Right cardiac atrium (tissue), 5 donors: ENCODE results near the gene KCNA2. TPM values are rescaled to one million over a fixed set of nuclear protein-coding genes. Genes with fewer than 3 reads are reported as not detected.

Source experiments
- ATAC-seq, 2 donors: fragments of 200-7000 bp; cut with Tn5 transposase; one replicate each; pipeline versions ENCODE4 v1.8.0 to v1.9.1; 2020; ENCODE audit warnings: moderate library complexity in 2 of 2, mild to moderate bottlenecking in 1 of 2
- DNase-seq, 3 donors: peaks; one replicate each; pipeline ENCODE4 v3.0.0-alpha.2; 2020
- H3K27ac ChIP-seq: one replicate; pipeline ENCODE4 v1.5.1; 2013; ENCODE audit warnings: mild to moderate bottlenecking, low read length, control low read depth, moderate library complexity
- H3K27me3 ChIP-seq: one replicate; pipeline ENCODE4 v1.6.1; 2013; ENCODE audit not compliant: control insufficient read depth, insufficient read depth
- H3K4me1 ChIP-seq: one replicate; pipeline ENCODE4 v1.6.1; 2013; ENCODE audit warnings: low read length; ENCODE audit not compliant: control insufficient read depth, insufficient read depth
- H3K4me3 ChIP-seq: one replicate; pipeline ENCODE4 v1.5.1; 2013; ENCODE audit warnings: low read length, control low read depth
- H3K9me3 ChIP-seq: one replicate; pipeline ENCODE4 v1.6.1; 2013; ENCODE audit warnings: low read length; ENCODE audit not compliant: control insufficient read depth
- WGBS: extraction: QIAGEN DNeasy Blood & Tissue Kit; methylation state at CpG from one replicate; pipeline ENCODE4 v1.1.7; 2013; 5-methylcytosine and 5-hydroxymethylcytosine counted together
- intact Hi-C, 4 donors: fragments of 100-400 bp; cut with DNase I; formaldehyde crosslinking; loops; one replicate each; pipeline versions ENCODE4 v1.11.0 to v1.14.0; 2022 to 2023
- polyA plus RNA-seq: library from polyadenylated mRNA; stranded (reverse); fragments of 200-250 nt; gene quantifications from one replicate; pipeline ENCODE4 v1.2.3, GENCODE V29; 2013
- total RNA-seq, 4 donors: library from RNA; stranded (reverse); fragmentation: NEBNext Ultra II Directional; extraction: Animal tissue kit (Norgen Biotek cat#: 25700); gene quantifications; one replicate each; pipeline ENCODE4 v1.2.1, GENCODE V29; 2021
- donor health status: healthy with polysubstance abuse.
- donor health status: DM: no; HTN: yes; CAD: no.
- donor health status: DM: no; HTN: no; CAD: no.
- donor health status: DM: no; HTN: yes; CAD: no; lungs with severe emphysema.
- donor health status: DM: yes; HTN: yes; CAD: no.

The KCNA2 gene
- total and polyA plus RNA-seq, 5 donors = 0.48 to 1.5 (median 0.82) TPM

DNA sequence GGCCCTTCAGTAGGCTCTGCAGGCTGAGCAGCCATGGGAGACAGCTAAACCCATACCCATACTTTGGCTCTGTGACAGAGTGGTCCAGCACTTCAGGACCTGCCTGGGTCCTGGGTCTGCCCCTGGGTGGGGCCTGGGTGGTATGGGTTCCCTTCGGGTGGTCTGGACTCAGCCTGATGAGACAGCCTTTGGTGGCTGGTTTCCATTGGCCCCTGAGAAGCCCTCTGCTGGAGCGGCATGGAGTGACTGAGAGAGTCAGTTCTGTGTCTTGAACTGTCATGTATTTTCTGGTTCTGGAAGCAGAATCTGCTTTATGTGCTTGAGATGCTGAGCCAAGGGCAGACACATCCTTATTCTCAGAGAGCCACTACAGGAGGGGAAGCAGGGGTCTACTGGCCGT is 31.3 kb upstream of the KCNA2 start:
- Histone ChIP-seq H3K27ac (no peak overlapping the region), H3K4me3 (no peak overlapping the region), H3K4me1 (peaks cover 4% of the 10 kb centered on the region), H3K27me3 (no peaks in the 10 kb centered on the region), H3K9me3 (no peaks in the 10 kb centered on the region)
- intact Hi-C loops = no loop called here
- WGBS = 75% methylated on average over 3 of the region's 3 CpGs
- no peak for ATAC-seq
- no peak for DNase-seq

DNA sequence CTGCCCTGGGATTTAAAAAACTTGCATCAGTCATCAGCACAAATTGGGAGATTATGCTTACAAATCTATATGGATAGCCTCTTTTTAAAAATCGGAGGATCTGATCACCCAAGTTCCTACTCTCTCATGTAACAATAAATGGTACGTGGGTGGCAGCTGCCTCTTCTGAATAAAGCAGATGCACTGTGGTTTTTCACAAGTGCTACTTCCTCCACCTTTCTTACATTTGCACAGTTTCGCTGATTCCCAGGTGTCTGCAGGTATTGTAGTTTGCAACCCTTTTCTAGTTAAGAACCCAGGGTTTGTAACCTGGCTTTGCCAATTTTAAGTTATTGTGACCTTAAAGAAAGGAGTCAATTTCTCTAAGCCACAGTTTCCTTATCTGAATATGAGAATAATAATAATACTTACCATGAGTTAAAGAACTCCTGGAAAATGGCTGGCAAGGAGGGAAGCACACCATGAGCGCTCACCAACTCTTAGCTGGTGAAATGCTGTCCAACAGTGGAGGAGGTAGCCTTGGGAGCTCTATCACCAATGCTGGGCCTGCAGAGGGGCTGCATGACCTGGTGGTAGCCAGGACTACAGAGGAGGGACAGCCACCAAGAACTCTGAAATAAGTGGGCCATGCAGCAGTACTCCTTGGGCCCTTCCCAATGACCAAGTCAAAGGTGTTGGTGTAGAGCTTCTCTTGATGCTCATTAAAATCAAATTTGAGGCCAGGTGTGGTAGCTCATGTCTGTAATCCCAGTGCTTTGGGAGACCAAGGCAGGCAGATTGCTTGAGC is 30.2 kb upstream of the KCNA2 start:
- no peak for ATAC-seq
- Histone ChIP-seq H3K4me3 (no peak overlapping the region), H3K27ac (no peak overlapping the region), H3K27me3 (no peaks in the 10 kb centered on the region), H3K4me1 (peaks cover 4% of the 10 kb centered on the region), H3K9me3 (no peaks in the 10 kb centered on the region)
- 92% methylated on average over 4 of the region's 4 CpGs for WGBS
- no peak for DNase-seq
- intact Hi-C loops = no loop called here

GRCh38 chr1:110635434-110635833 is 29.3 kb upstream of the KCNA2 start:
- ATAC-seq (no peak), DNase-seq (no peak)
- H3K27me3 ChIP-seq = no peaks in the 10 kb centered on the region
- 91% methylated on average over 2 of the region's 2 CpGs for WGBS
- no peak overlapping the region for H3K4me3 ChIP-seq
- no peak overlapping the region for H3K27ac ChIP-seq
- intact Hi-C loops = no loop called here
- no peaks in the 10 kb centered on the region for H3K9me3 ChIP-seq
- peaks cover 4% of the 10 kb centered on the region for H3K4me1 ChIP-seq

DNA sequence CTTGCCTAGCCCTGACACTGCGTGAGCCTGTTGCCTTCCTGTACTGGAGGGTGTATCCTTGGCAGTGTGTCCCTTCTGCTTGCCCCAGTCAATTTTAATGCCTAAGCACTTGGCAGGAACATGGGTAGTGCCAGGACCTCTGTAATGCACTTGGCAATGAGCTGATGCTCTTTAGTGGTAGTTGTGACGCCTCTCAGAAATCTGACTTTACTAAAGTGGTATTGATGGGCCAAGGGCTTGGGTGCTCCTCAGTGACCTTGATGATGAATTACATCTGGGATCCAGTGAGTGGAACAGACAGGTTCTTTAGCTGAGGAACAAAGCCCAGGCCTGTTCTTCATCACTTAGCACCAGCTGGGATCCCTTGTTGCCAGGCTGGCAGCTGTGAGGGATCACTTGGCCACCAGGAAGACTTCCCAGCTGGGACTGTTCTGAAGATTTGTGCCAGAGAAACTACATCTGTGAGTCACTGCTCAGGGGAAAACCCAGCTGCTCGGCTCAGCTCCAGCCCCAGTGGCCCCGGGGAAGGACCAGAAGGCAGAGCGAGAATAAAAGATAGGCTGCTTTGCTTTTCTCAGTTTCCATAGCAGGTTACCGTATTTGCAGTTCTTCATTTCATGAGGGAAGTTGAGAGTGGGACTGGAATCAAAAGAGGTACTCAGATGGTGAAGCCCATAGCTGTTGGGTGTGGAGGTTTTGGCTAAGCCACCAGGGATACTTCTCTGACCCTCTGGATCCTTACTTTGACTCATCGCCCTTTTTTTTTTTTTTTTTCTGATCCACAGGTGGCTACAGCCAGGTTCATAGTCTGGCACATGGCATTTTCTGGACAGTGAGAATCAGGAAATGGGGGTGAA is 28.5 kb upstream of the KCNA2 start:
- Histone ChIP-seq H3K27ac (no peak overlapping the region), H3K4me1 (peaks cover 4% of the 10 kb centered on the region), H3K27me3 (no peaks in the 10 kb centered on the region), H3K9me3 (no peaks in the 10 kb centered on the region), H3K4me3 (no peak overlapping the region)
- intact Hi-C loops = loop anchor here (5.0 kb wide), 2 partner anchors 133 to 148 kb away; no protein-coding TSS in a partner anchor
- DNase-seq (peak; percentile 89 to 95 (median 94)), ATAC-seq (peak; percentile 91 to 93)
- 28% methylated on average over 7 of the region's 7 CpGs for WGBS

DNA sequence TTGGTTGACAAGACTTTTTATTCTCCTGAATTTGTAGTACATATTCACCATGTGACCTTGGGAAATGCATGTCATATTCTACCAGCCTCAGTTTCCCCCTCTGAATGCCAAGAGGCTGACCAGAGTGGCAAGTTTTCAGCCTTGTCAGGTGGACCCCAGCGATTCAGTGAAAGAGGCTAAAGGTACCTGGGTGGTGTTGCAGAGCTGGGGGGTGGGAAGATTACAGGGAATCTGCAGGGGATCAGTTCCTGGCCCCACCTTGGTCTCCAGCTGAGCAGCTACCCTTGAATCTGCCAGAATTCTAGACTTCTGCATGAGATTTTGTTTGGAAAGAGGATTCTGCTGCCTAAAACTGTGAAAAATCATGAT is 27.9 kb upstream of the KCNA2 start:
- WGBS = 82% methylated on average over 1 of the region's 1 CpG
- intact Hi-C loops = loop anchor here (5.0 kb wide), 2 partner anchors 133 to 148 kb away; no protein-coding TSS in a partner anchor

DNA sequence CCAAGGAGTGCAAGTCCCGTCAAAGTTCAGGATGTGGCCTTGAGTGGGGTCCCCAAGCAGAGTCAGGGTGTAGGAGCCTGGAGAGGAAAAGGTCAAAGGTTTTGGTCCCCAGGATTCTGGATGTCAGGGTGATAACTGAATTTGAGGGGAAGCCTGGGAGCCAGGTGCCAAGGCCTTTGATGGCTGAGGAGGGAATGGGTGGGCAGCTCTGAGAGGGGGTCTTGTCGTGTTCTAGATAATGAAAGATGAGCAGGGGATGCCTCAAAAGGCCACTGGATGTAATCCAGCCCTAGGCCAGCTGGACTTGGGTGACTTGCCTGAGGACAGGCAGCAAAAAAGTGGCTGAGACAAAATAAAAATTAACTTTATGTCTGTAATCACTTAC is 27.5 kb upstream of the KCNA2 start:
- H3K4me3 ChIP-seq = no peak overlapping the region
- intact Hi-C loops = loop anchor here (5.0 kb wide), 2 partner anchors 134 to 149 kb away; no protein-coding TSS in a partner anchor
- peaks cover 4% of the 10 kb centered on the region for H3K4me1 ChIP-seq
- WGBS = 84% methylated on average over 2 of the region's 2 CpGs
- H3K27me3 ChIP-seq = no peaks in the 10 kb centered on the region
- H3K9me3 ChIP-seq = no peaks in the 10 kb centered on the region
- H3K27ac ChIP-seq = no peak overlapping the region
- ATAC-seq (no peak), DNase-seq (no peak)

More for the DNA sequence above, 27.9 kb upstream of the KCNA2 start:
- Histone ChIP-seq H3K4me3 (no peak overlapping the region), H3K27me3 (no peaks in the 10 kb centered on the region), H3K27ac (peak overlapping the region; percentile 27), H3K9me3 (no peaks in the 10 kb centered on the region), H3K4me1 (peaks cover 4% of the 10 kb centered on the region)
- ATAC-seq (no peak), DNase-seq (no peak)

- Histone ChIP-seq H3K4me1 (peaks cover 4% of the 10 kb centered on the region), H3K27ac (no peak overlapping the region), H3K9me3 (no peaks in the 10 kb centered on the region), H3K27me3 (no peaks in the 10 kb centered on the region), H3K4me3 (no peak overlapping the region)
- DNase-seq (no peak), ATAC-seq (no peak)
- intact Hi-C loops = loop anchor here (2.0 to 5.0 kb wide), 4 partner anchors 135 to 151 kb away; no protein-coding TSS in a partner anchor
- WGBS = 88% methylated on average over 6 of the region's 6 CpGs
These were observed 25.9 kb upstream of the KCNA2 start for GRCh38 chr1:110631836-110632620.

- Histone ChIP-seq H3K4me1 (peaks cover 4% of the 10 kb centered on the region), H3K4me3 (no peak overlapping the region), H3K9me3 (no peaks in the 10 kb centered on the region), H3K27me3 (no peaks in the 10 kb centered on the region), H3K27ac (no peak overlapping the region)
- DNase-seq = peak; percentile 78 to 88 (median 86)
- WGBS = 31% methylated on average over 13 of the region's 13 CpGs
- ATAC-seq = peak; percentile 70 to 76
- intact Hi-C loops = loop anchor here (2.0 to 5.0 kb wide), 4 partner anchors 136 to 152 kb away; no protein-coding TSS in a partner anchor
These were observed 24.9 kb upstream of the KCNA2 start for GRCh38 chr1:110630839-110631663.

- intact Hi-C loops = loop anchor here in 1 of 4 donors (2.0 kb wide), 1 partner anchor 140 kb away; no protein-coding TSS in a partner anchor
- no peaks in the 10 kb centered on the region for H3K4me1 ChIP-seq
- H3K9me3 ChIP-seq = no peaks in the 10 kb centered on the region
- H3K27me3 ChIP-seq = no peaks in the 10 kb centered on the region
- H3K27ac ChIP-seq = no peak overlapping the region
- ATAC-seq (no peak), DNase-seq (no peak)
- WGBS = 68% methylated on average over 6 of the region's 6 CpGs
- H3K4me3 ChIP-seq = no peak overlapping the region
These were observed 22.4 kb upstream of the KCNA2 start for GRCh38 chr1:110628323-110629105.
